ENCODE measurements around the gene HYOU1. TPM values are rescaled to one million over a fixed set of nuclear protein-coding genes. Genes with fewer than 3 reads are reported as not detected.

The HYOU1 gene
- total and polyA plus RNA-seq, 2 of the 8 experiments (the other 6 are each of a cell fraction or from before 2014, with no cell fraction given) = 239 to 295 TPM

DNA sequence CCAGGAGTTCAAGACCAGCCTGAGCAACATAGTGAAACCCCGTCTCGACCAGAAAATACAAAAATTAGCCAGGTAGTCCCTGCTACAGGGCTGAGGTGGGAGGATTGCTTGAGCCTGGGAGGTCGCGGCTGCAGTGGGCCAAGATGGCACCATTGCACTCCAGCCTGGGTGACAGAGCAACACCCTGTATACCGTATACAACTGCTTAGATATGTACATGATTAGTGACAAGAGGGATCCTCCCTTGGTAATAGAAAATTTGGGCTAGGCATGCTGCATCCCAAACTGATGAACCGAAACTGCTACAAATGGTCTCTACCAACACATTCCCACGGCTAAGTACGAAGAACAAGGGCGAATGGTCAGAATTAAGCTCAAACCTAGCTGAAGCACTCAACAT is 14.1 kb downstream of the HYOU1 start (continued):
- TF ChIP-seq TAF1 (IDR thresholded peaks at IDR 0.05; ENCODE audit: low read depth, low read length) (no peak), TAF7 (optimal IDR thresholded peaks at IDR 0.05; ENCODE audit: borderline replicate concordance, low read depth, low read length) (no peak), TCF12 (IDR thresholded peaks at IDR 0.05; ENCODE audit: low read depth, low read length) (no peak), EP300 (IDR thresholded peaks at IDR 0.05; ENCODE audit: borderline replicate concordance in 1 of 2, low read depth in 2 of 2, low read length in 2 of 2) (no peak), CHD1 (IDR thresholded peaks at IDR 0.05; ENCODE audit: low read depth, low read length) (no peak), RNF2 (IDR thresholded peaks at IDR 0.05; ENCODE audit: borderline replicate concordance, low read depth, low read length, missing control alignments, poor library complexity, severe bottlenecking) (no peak)

All from H1 (cell line).